HCT116 (cell line): ENCODE data around the gene HOXD11. TPM values are rescaled to one million over a fixed set of nuclear protein-coding genes. Genes with fewer than 3 reads are reported as not detected.

Experiments
- ATAC-seq: fragments of 200-7000 bp; cut with Tn5 transposase; 2 replicates; pipeline ENCODE4 v1.9.1; 2020; ENCODE audit warnings: mild to moderate bottlenecking, moderate library complexity
- BruUV-seq: library from RNA; stranded (reverse); fragments of 400-500 nt; replicated peaks from 2 replicates; lab custom pipeline; 2021; lab: Mats Ljungman, UMichigan
- CTCF ChIA-PET: fragments of 300-600 bp; sonication (Branson Sonifier 250); formaldehyde crosslinking; loops from one replicate; lab custom pipeline; 2021; ENCODE audit warnings: antibody characterized with exemption; lab: Charles Lee
- POLR2A ChIA-PET: fragments of 300-600, 350-600 bp; sonication (Branson Sonifier 250); formaldehyde crosslinking; loops from one replicate; lab custom pipeline; 2021; ENCODE audit warnings: antibody characterized with exemption; lab: Charles Lee
- RAD21 ChIA-PET, 2 experiments: fragments of 300-600 bp; sonication (Branson Sonifier 250); formaldehyde crosslinking; loops; one replicate each; lab custom pipeline; 2023; ENCODE audit warnings: low total read pairs in 2 of 2; ENCODE audit not compliant: uncharacterized antibody in 2 of 2, unreplicated experiment in 2 of 2, low non-redundant PET in 1 of 2; lab: Charles Lee
- DNase-seq: peaks from one replicate; pipeline ENCODE4 v3.0.0-alpha.2; 2010; ENCODE audit warnings: low read depth, low spot score
- H2AFZ ChIP-seq: fragments of 200-600 bp; shearing (Covaris generic), sonication (generic); 2 replicates; pipeline ENCODE4 v1.6.1; 2017; ENCODE audit warnings: low read depth, mixed run types, mixed read lengths, antibody characterized with exemption, low read length; ENCODE audit not compliant: poor library complexity, severe bottlenecking
- H3K27ac ChIP-seq: 2 replicates; pipeline ENCODE4 v1.5.1; 2012; ENCODE audit warnings: low read depth, low read length
- H3K27me3 ChIP-seq: fragments of 200-600 bp; sonication (generic); 2 replicates; pipeline ENCODE4 v1.6.1; 2016; ENCODE audit warnings: mixed run types, low read length, mixed read lengths; ENCODE audit not compliant: insufficient read depth
- H3K36me3 ChIP-seq, 2 experiments: fragments of 200-500 bp in 1 of 2; fragments of 200-600 bp in 1 of 2; sonication (Bioruptor generic) in 1 of 2; sonication (generic) in 1 of 2; 2 replicates each; pipeline versions ENCODE4 v1.5.1 to v1.6.1; 2014 to 2016; ENCODE audit warnings: low read length in 2 of 2, inconsistent platforms in 1 of 2, mixed read lengths in 1 of 2, mixed run types in 1 of 2; ENCODE audit not compliant: insufficient read depth in 2 of 2, control insufficient read depth in 1 of 2
- H3K4me1 ChIP-seq, 2 experiments: fragments of 200-600 bp in 1 of 2; sonication (generic) in 1 of 2; 2 replicates each; pipeline versions ENCODE4 v1.5.1 to v1.6.1; 2012 to 2017; ENCODE audit warnings: low read length in 2 of 2, inconsistent platforms in 1 of 2, mild to moderate bottlenecking in 1 of 2, mixed read lengths in 1 of 2, mixed run types in 1 of 2, moderate library complexity in 1 of 2; ENCODE audit not compliant: insufficient read depth in 2 of 2, control insufficient read depth in 1 of 2
- H3K4me2 ChIP-seq: fragments of 200-600 bp; sonication (generic); 2 replicates; pipeline ENCODE4 v1.6.1; 2017; ENCODE audit warnings: mixed run types, low read length, mixed read lengths
- H3K4me3 ChIP-seq, 2 experiments: fragments of 200-600 bp in 1 of 2; sonication (generic) in 1 of 2; replicated peaks in 1 of 2; 2 replicates each; pipeline ENCODE4 v1.5.1; 2011 to 2016; ENCODE audit warnings: low read length in 2 of 2, control low read depth in 1 of 2, low read depth in 1 of 2, mild to moderate bottlenecking in 1 of 2, mixed read lengths in 1 of 2, mixed run types in 1 of 2
- H3K79me2 ChIP-seq: fragments of 200-600 bp; sonication (generic); 2 replicates; pipeline ENCODE4 v1.6.1; 2017; ENCODE audit warnings: mild to moderate bottlenecking, mixed run types, low read length, moderate library complexity, mixed read lengths; ENCODE audit not compliant: insufficient read depth
- H3K9ac ChIP-seq: fragments of 200-600 bp; sonication (generic); 2 replicates; pipeline ENCODE4 v1.6.1; 2016; ENCODE audit warnings: low read length, mixed read lengths
- H3K9me2 ChIP-seq: fragments of 200-600 bp; sonication (generic), shearing (Covaris generic); 2 replicates; pipeline ENCODE4 v1.6.1; 2017; ENCODE audit warnings: mixed run types, mild to moderate bottlenecking, moderate library complexity; ENCODE audit not compliant: insufficient read depth
- H3K9me3 ChIP-seq, 2 experiments: fragments of 200-500 bp in 1 of 2; fragments of 200-600 bp in 1 of 2; sonication (Bioruptor generic) in 1 of 2; sonication (generic) in 1 of 2; 2 replicates each; pipeline ENCODE4 v1.6.1; 2014 to 2017; ENCODE audit warnings: low read length in 2 of 2, mixed read lengths in 2 of 2, inconsistent platforms in 1 of 2, low read depth in 1 of 2, mild to moderate bottlenecking in 1 of 2, mixed run types in 1 of 2, moderate library complexity in 1 of 2; ENCODE audit not compliant: control insufficient read depth in 1 of 2, insufficient read depth in 1 of 2
- H4K20me1 ChIP-seq: fragments of 200-600 bp; sonication (generic), shearing (Covaris generic); 2 replicates; pipeline ENCODE4 v1.6.1; 2017; ENCODE audit warnings: mixed run types, mild to moderate bottlenecking, moderate library complexity; ENCODE audit not compliant: insufficient read depth
- CEBPB ChIP-seq: IDR thresholded peaks from 2 replicates; pipeline ENCODE4 v1.6.1; 2012; ENCODE audit warnings: low read depth
- JUND ChIP-seq: IDR thresholded peaks from 2 replicates; pipeline ENCODE4 v1.6.1; 2012
- POLR2A ChIP-seq: IDR thresholded peaks from 2 replicates; pipeline ENCODE4 v1.7.0; 2011; ENCODE audit warnings: borderline replicate concordance; ENCODE audit not compliant: insufficient read depth, insufficient read length; ENCODE audit errors: extremely low read depth
- POLR2AphosphoS5 ChIP-seq: IDR thresholded peaks from 2 replicates; pipeline ENCODE4 v1.6.1; 2011; ENCODE audit warnings: mild to moderate bottlenecking, low read depth, low read length, moderate library complexity
- intact Hi-C: fragments of 100-400 bp; cut with micrococcal nuclease; formaldehyde crosslinking; loops from 2 replicates; pipeline ENCODE4 v1.10.0; 2022
- total RNA-seq: library from RNA; stranded (reverse); gene quantifications from one replicate; pipeline ENCODE4 v1.2.1, GENCODE V29; 2021; ENCODE audit not compliant: unreplicated experiment
- TF ChIP-seq, protein P1 (sequence below), 3 experiments: fragments of 200-600 bp in 1 of 3; sonication (generic) in 1 of 3; IDR thresholded peaks in 2 of 3; conservative IDR thresholded peaks in 1 of 3; 2 replicates each; pipeline ENCODE4 v1.5.1; 2012 to 2017; ENCODE audit warnings: low read depth in 2 of 3, low read length in 2 of 3, antibody characterized with exemption in 1 of 3, borderline replicate concordance in 1 of 3, control low read depth in 1 of 3, mild to moderate bottlenecking in 1 of 3, mixed read lengths in 1 of 3, mixed run types in 1 of 3, moderate library complexity in 1 of 3; ENCODE audit not compliant: insufficient read depth in 1 of 3
- TF ChIP-seq, protein P2 (sequence below): IDR thresholded peaks from 2 replicates; pipeline ENCODE4 v1.6.1; 2012

Gene HOXD11
- total RNA-seq, 1 experiment from 2014 or later: not detected

DNA sequence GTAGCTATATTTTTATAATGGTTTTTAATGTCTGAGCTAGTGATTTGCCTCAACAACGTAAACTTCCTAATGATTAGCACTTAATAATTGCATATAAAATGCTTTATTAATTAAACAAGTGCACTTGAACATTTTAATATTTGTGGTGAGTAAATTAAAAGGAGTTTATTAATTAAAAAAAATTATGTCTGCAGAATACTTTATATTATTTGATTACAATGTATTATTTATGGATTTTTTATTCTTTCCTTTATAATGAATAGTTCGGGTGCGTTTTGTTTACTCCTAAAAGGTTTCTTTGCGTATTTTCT is 24.7 kb downstream of the HOXD11 start:
- no TSS peak for BruUV-seq
- H3K4me1 ChIP-seq: peaks cover 9 to 24% of the 10 kb centered on the region in 2 experiments; a peak in 3 of 4 replicates
- no peak overlapping the region for H3K9ac ChIP-seq
- intact Hi-C loops: no loop called here
- no peaks in the 10 kb centered on the region for H3K79me2 ChIP-seq
- RAD21 ChIA-PET: no interaction called here
- CTCF ChIA-PET: interaction anchor here (0.9 to 3.7 kb wide), 6 partner anchors 9 to 522 kb away, joined by 3 to 19 read pairs (median 6); no protein-coding TSS in a partner anchor
- DNase-seq (no peak), ATAC-seq (no peak)
- H3K4me2 ChIP-seq: no peak overlapping the region
- TF ChIP-seq, protein P1, sequence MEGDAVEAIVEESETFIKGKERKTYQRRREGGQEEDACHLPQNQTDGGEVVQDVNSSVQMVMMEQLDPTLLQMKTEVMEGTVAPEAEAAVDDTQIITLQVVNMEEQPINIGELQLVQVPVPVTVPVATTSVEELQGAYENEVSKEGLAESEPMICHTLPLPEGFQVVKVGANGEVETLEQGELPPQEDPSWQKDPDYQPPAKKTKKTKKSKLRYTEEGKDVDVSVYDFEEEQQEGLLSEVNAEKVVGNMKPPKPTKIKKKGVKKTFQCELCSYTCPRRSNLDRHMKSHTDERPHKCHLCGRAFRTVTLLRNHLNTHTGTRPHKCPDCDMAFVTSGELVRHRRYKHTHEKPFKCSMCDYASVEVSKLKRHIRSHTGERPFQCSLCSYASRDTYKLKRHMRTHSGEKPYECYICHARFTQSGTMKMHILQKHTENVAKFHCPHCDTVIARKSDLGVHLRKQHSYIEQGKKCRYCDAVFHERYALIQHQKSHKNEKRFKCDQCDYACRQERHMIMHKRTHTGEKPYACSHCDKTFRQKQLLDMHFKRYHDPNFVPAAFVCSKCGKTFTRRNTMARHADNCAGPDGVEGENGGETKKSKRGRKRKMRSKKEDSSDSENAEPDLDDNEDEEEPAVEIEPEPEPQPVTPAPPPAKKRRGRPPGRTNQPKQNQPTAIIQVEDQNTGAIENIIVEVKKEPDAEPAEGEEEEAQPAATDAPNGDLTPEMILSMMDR (IDR thresholded peaks at IDR 0.05 in 2 of 3, conservative IDR thresholded peaks at IDR 0.05 in 1 of 3; ENCODE audit: borderline replicate concordance in 1 of 3, insufficient read depth in 1 of 3, low read depth in 2 of 3, low read length in 2 of 3): no peak
- TF ChIP-seq POLR2AphosphoS5 (no peak), POLR2A (no peak), JUND (no peak), CEBPB (no peak)
- TF ChIP-seq, protein P2, sequence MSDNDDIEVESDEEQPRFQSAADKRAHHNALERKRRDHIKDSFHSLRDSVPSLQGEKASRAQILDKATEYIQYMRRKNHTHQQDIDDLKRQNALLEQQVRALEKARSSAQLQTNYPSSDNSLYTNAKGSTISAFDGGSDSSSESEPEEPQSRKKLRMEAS: no peak
- H3K27me3 ChIP-seq: no peaks in the 10 kb centered on the region
- H3K9me3 ChIP-seq: no peaks in the 10 kb centered on the region
- H3K9me2 ChIP-seq: no peaks in the 10 kb centered on the region
- H2AFZ ChIP-seq: no peak overlapping the region
- no peak overlapping the region for H3K27ac ChIP-seq
- no peak overlapping the region for H3K4me3 ChIP-seq
- H3K36me3 ChIP-seq: no peaks in the 10 kb centered on the region
- H4K20me1 ChIP-seq: no peaks in the 10 kb centered on the region
- POLR2A ChIA-PET: no interaction called here
